HG03280 (cell line): Measurements from ENCODE around the gene ATP1A4.
"Not testable (repeated sequence)": the region's sequence is repeated elsewhere in the genome, so short reads cannot be mapped to it uniquely, and the experiment has no call there.

Experiments used
- ATAC-seq: cut with Tn5 transposase; IDR thresholded peaks from one replicate; pipeline ENCODE4 v1.9.1; 2021; ENCODE audit warnings: mild to moderate bottlenecking, moderate library complexity; ENCODE audit not compliant: unreplicated experiment

The ATP1A4 gene

GRCh38 chr1:160122978-160123495 lies 28.4 kb upstream of the ATP1A4 start:
- no peak for ATAC-seq

- no peak for ATAC-seq
Measured at GRCh38 chr1:160123726-160124125, 27.7 kb upstream of the ATP1A4 start.

GRCh38 chr1:160124705-160125478 lies 26.5 kb upstream of the ATP1A4 start:
- no peak for ATAC-seq

GRCh38 chr1:160125746-160126145 lies 25.7 kb upstream of the ATP1A4 start:
- no peak for ATAC-seq

GRCh38 chr1:160126342-160126741 lies 25.1 kb upstream of the ATP1A4 start:
- ATAC-seq: not testable (repeated sequence)

GRCh38 chr1:160127381-160127780 lies 24.0 kb upstream of the ATP1A4 start:
- no peak for ATAC-seq

GRCh38 chr1:160127865-160128523 lies 23.4 kb upstream of the ATP1A4 start:
- no peak for ATAC-seq

- ATAC-seq: no peak
Measured at GRCh38 chr1:160128636-160129035, 22.8 kb upstream of the ATP1A4 start.

GRCh38 chr1:160129046-160129445 lies 22.4 kb upstream of the ATP1A4 start:
- ATAC-seq: no peak

- no peak for ATAC-seq
Measured at GRCh38 chr1:160129558-160129957, 21.8 kb upstream of the ATP1A4 start.

GRCh38 chr1:160129966-160130365 lies 21.4 kb upstream of the ATP1A4 start:
- no peak for ATAC-seq

GRCh38 chr1:160130486-160130885 lies 20.9 kb upstream of the ATP1A4 start:
- no peak for ATAC-seq

GRCh38 chr1:160130939-160131338 lies 20.5 kb upstream of the ATP1A4 start:
- no peak for ATAC-seq

- ATAC-seq: no peak
Measured at GRCh38 chr1:160131803-160132565, 19.4 kb upstream of the ATP1A4 start.

- no peak for ATAC-seq
Measured at GRCh38 chr1:160133990-160134770, 17.2 kb upstream of the ATP1A4 start.

- no peak for ATAC-seq
Measured at GRCh38 chr1:160134791-160135572, 16.4 kb upstream of the ATP1A4 start.

- ATAC-seq: no peak
Measured at GRCh38 chr1:160136121-160136925, 15.1 kb upstream of the ATP1A4 start.

GRCh38 chr1:160136926-160137200 lies 14.5 kb upstream of the ATP1A4 start:
- no peak for ATAC-seq

- ATAC-seq: no peak
Measured at GRCh38 chr1:160137216-160137862, 14.1 kb upstream of the ATP1A4 start.
